Erythroblast (primary cell): ENCODE measurements around the gene USP17L28.
A peak's percentile ranks its signal among the peaks of the same experiment; 100 is the strongest.
"Not testable (repeated sequence)": the region's sequence is repeated elsewhere in the genome, so short reads cannot be mapped to it uniquely, and the experiment has no call there.

Source experiments
- DNase-seq, 2 experiments: peaks; one replicate each; lab custom pipeline; 2025; lab: John Stamatoyannopoulos, UW
- GATA1 ChIP-seq: IDR thresholded peaks from 2 replicates; pipeline ENCODE4 v1.6.1; 2011; ENCODE audit warnings: low read depth, mild to moderate bottlenecking, control low read depth, low read length, moderate library complexity
- POLR2A ChIP-seq: IDR thresholded peaks from 2 replicates; pipeline ENCODE4 v1.6.1; 2011; ENCODE audit warnings: mild to moderate bottlenecking, low read length

USP17L28 gene

GRCh38 chr4:9348593-9348992 is at the start of gene USP17L28:
TSS of gene USP17L28 (plus strand) at chr4:9348893. CDS start at chr4:9348893, 0 bp downstream.
- DNase-seq: not testable (repeated sequence)

GRCh38 chr4:9324191-9324590 is 24.5 kb upstream of the USP17L28 start:
- not testable (repeated sequence) for DNase-seq

GRCh38 chr4:9324865-9325264 is 23.8 kb upstream of the USP17L28 start, which contains the start of gene USP17L24:
TSS of gene USP17L24 (plus strand) at chr4:9325165. CDS start at chr4:9325165, 0 bp downstream.
- DNase-seq: not testable (repeated sequence)

GRCh38 chr4:9329611-9330010 is 19.1 kb upstream of the USP17L28 start, which contains the start of gene USP17L25:
TSS of gene USP17L25 (plus strand) at chr4:9329911. CDS start at chr4:9329911, 0 bp downstream.
- DNase-seq: not testable (repeated sequence)

- DNase-seq: not testable (repeated sequence)
Observed at GRCh38 chr4:9334358-9334757, 14.3 kb upstream of the USP17L28 start, which contains the start of gene USP17L26. TSS of gene USP17L26 (plus strand) at chr4:9334658. CDS start at chr4:9334658, 0 bp downstream.

GRCh38 chr4:9339103-9339502 is 9.6 kb upstream of the USP17L28 start, which contains the start of gene USP17L5:
TSS of gene USP17L5 (plus strand) at chr4:9339403. CDS start at chr4:9339403, 0 bp downstream.
- not testable (repeated sequence) for DNase-seq

GRCh38 chr4:9343848-9344247 is 4.8 kb upstream of the USP17L28 start, which contains the start of gene USP17L27:
TSS of gene USP17L27 (plus strand) at chr4:9344148. CDS start at chr4:9344148, 0 bp downstream.
- not testable (repeated sequence) for DNase-seq

GRCh38 chr4:9350866-9351265 is 2.2 kb downstream of the USP17L28 start:
- not testable (repeated sequence) for DNase-seq

- DNase-seq: not testable (repeated sequence)
Observed at GRCh38 chr4:9353338-9353737, 4.6 kb downstream of the USP17L28 start, which contains the start of gene USP17L29. TSS of gene USP17L29 (plus strand) at chr4:9353638. CDS start at chr4:9353638, 0 bp downstream.

- not testable (repeated sequence) for DNase-seq
Observed at GRCh38 chr4:9362829-9363228, 14.1 kb downstream of the USP17L28 start, which contains the start of gene USP17L30. TSS of gene USP17L30 (plus strand) at chr4:9363129. CDS start at chr4:9363129, 0 bp downstream.

GRCh38 chr4:9379881-9380280 is 31.2 kb downstream of the USP17L28 start:
- not testable (repeated sequence) for DNase-seq

GRCh38 chr4:9381012-9381534 is 32.4 kb downstream of the USP17L28 start:
- DNase-seq: peak in 1 of 2 experiments; percentile 18

- no peak for DNase-seq
- TF ChIP-seq POLR2A (no peak), GATA1 (no peak)
Observed at GRCh38 chr4:9384126-9384525, 35.4 kb downstream of the USP17L28 start.

- DNase-seq: not testable (repeated sequence)
Observed at GRCh38 chr4:9389001-9389400, 40.3 kb downstream of the USP17L28 start.
